HFFc6 (cell line): ENCODE data around the gene ZNRF4. TPM values are rescaled to one million over a fixed set of nuclear protein-coding genes. Genes with fewer than 3 reads are reported as not detected.
A peak's percentile ranks its signal among the peaks of the same experiment; 100 is the strongest.

Source experiments
- DNase-seq: peaks from one replicate; pipeline ENCODE4 v3.0.0-alpha.2; 2018
- H3K27ac Mint-ChIP-seq: 2 replicates; pipeline ENCODE4 v1.8.0; 2020; ENCODE audit warnings: mild to moderate bottlenecking, mixed read lengths
- H3K27me3 Mint-ChIP-seq: 2 replicates; pipeline ENCODE4 v1.8.0; 2021; ENCODE audit warnings: mild to moderate bottlenecking, moderate library complexity, mixed read lengths; ENCODE audit not compliant: insufficient read depth
- H3K36me3 Mint-ChIP-seq: 2 replicates; pipeline ENCODE4 v1.8.0; 2021; ENCODE audit warnings: low read depth, mixed read lengths
- H3K4me1 Mint-ChIP-seq: 2 replicates; pipeline ENCODE4 v1.8.0; 2020; ENCODE audit warnings: low read depth, mixed read lengths
- H3K4me3 Mint-ChIP-seq: 2 replicates; pipeline ENCODE4 v1.8.0; 2020; ENCODE audit warnings: mild to moderate bottlenecking, moderate library complexity, mixed read lengths
- H3K9me3 Mint-ChIP-seq: 2 replicates; pipeline ENCODE4 v1.8.0; 2020; ENCODE audit warnings: mild to moderate bottlenecking, mixed read lengths
- CTCF ChIP-seq: fragments of 200-600 bp; sonication (generic); IDR thresholded peaks from 2 replicates; pipeline ENCODE4 v1.5.0; 2021; ENCODE audit warnings: antibody characterized with exemption, mild to moderate bottlenecking
- total RNA-seq, 6 experiments: library from RNA; stranded (reverse); fragmentation: NEBNext Ultra II Directional; extraction: Animal tissue kit (Norgen Biotek cat#: 25700); gene quantifications; 2 replicates in 1 of 6; 3 replicates in 5 of 6; pipeline ENCODE4 v1.2.3, GENCODE V29; 2021

Gene ZNRF4
- total RNA-seq, 6 experiments from 2014 or later = not detected

GRCh38 chr19:5430237-5430636 lies 25.0 kb upstream of the ZNRF4 start:
- Mint-ChIP-seq H3K4me1 (peaks cover 23% of the 10 kb centered on the region), H3K4me3 (no peak overlapping the region), H3K27ac (no peak overlapping the region), H3K36me3 (no peaks in the 10 kb centered on the region), H3K27me3 (peaks cover 6% of the 10 kb centered on the region), H3K9me3 (no peaks in the 10 kb centered on the region)
- no peak for TF ChIP-seq CTCF
- no peak for DNase-seq

GRCh38 chr19:5432687-5433086 lies 22.5 kb upstream of the ZNRF4 start:
- H3K4me3 Mint-ChIP-seq = no peak overlapping the region
- no peaks in the 10 kb centered on the region for H3K9me3 Mint-ChIP-seq
- H3K27me3 Mint-ChIP-seq = peaks cover 5% of the 10 kb centered on the region
- H3K27ac Mint-ChIP-seq = no peak overlapping the region
- DNase-seq = no peak
- no peak for TF ChIP-seq CTCF
- H3K36me3 Mint-ChIP-seq = no peaks in the 10 kb centered on the region
- H3K4me1 Mint-ChIP-seq = peaks cover 32% of the 10 kb centered on the region

DNA sequence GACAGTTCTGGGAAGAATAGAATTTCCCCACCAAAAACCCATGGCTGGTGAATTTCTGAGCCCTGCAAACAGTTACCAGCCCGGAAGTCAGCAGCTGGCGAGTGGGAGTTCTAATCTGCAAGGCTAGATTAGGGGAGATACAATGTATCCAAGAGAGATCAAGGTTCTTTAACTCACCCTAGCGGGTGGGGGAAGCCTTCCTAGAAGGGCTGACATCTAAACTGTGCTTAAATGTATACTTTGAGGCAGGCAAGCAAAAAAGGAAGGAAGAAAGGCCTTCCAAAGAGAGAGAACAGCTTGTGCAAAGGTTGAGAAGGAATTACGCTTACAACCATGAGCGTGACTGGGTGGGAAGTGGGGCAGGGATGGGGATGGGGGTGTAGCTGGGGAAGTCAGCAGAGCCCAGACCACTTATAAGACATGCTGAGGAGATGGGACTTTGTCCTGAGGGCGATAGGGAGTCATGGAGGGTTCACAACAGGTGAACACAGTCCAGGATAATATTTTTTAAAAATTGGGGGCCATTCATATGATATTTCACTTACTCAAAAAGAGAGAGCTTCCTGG lies 20.8 kb upstream of the ZNRF4 start:
- Mint-ChIP-seq H3K36me3 (no peaks in the 10 kb centered on the region), H3K27me3 (peaks cover 5% of the 10 kb centered on the region), H3K4me3 (no peak overlapping the region), H3K4me1 (peaks cover 32% of the 10 kb centered on the region), H3K27ac (peak overlapping the region; percentile 90), H3K9me3 (no peaks in the 10 kb centered on the region)
- no peak for DNase-seq
- TF ChIP-seq CTCF = no peak

DNA sequence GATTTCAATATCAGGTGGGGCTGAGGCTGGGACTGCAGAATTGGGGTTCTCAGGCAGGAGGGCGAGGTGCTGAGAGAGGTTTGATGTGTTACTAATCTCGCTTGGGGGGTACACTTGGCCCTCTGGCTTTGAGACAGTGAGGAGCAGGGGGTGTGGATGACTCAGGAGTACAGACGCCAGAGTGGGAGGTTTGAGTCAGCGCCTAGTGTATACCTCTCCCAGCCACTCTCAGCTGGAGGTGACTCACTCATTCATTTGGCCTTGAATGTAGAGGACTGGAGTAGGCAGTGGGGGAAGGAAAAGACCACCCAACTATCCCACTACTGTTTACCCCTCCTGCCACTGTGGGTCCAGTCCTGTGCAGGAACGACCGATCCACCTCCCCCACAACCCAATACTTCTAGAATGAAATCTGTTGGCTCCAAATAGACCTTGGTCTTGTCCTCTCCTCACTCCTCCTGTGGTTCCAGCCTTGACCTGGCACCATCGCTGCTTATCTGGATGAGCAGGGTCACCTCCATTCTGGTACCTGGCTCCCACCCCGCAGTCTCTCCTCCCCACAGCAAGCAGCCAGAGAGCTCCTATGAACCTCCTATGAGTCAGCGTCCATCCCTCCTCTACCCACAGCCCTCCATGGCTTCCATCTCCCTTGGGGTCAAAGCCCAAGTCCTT lies 20.1 kb upstream of the ZNRF4 start:
- peak overlapping the region; percentile 51 for H3K4me3 Mint-ChIP-seq
- peak; percentile 87 for DNase-seq
- no peaks in the 10 kb centered on the region for H3K36me3 Mint-ChIP-seq
- peaks cover 32% of the 10 kb centered on the region for H3K4me1 Mint-ChIP-seq
- peak overlapping the region; percentile 90 for H3K27ac Mint-ChIP-seq
- no peak for TF ChIP-seq CTCF
- H3K27me3 Mint-ChIP-seq = peaks cover 2% of the 10 kb centered on the region
- H3K9me3 Mint-ChIP-seq = no peaks in the 10 kb centered on the region

- Mint-ChIP-seq H3K27ac (peak overlapping the region; percentile 90), H3K27me3 (no peaks in the 10 kb centered on the region; the same call in none of the 2 replicates), H3K4me3 (peak overlapping the region; percentile 51)
Observed at GRCh38 chr19:5435642-5436017, 19.6 kb upstream of the ZNRF4 start.

More at GRCh38 chr19:5435642-5436017, 19.6 kb upstream of the ZNRF4 start:
- Mint-ChIP-seq H3K36me3 (no peaks in the 10 kb centered on the region), H3K4me1 (peaks cover 32% of the 10 kb centered on the region), H3K9me3 (no peaks in the 10 kb centered on the region)
- no peak for TF ChIP-seq CTCF
- no peak for DNase-seq
